Left lung (tissue), 10 donors: ENCODE measurements around the gene GPR135. TPM values are rescaled to one million over a fixed set of nuclear protein-coding genes. Genes with fewer than 3 reads are reported as not detected.

Source experiments
- ATAC-seq: fragments of 200-7000 bp; cut with Tn5 transposase; one replicate; pipeline ENCODE4 v1.9.1; 2020; ENCODE audit warnings: moderate library complexity
- DNase-seq, 4 donors: peaks; one replicate each; pipeline ENCODE4 v3.0.0-alpha.2; 2013 to 2020
- H3K27ac ChIP-seq, 2 donors: fragments of 200-600 bp; sonication (generic) in 1 of 2; one replicate each; pipeline versions ENCODE4 v1.5.0 to v1.8.0; 2020 to 2021
- H3K27me3 ChIP-seq, 2 donors: fragments of 200-600 bp; sonication (generic) in 1 of 2; one replicate each; pipeline versions ENCODE4 v1.5.0 to v1.8.0; 2020 to 2021
- H3K36me3 ChIP-seq, 2 donors: fragments of 200-600 bp; sonication (generic) in 1 of 2; one replicate each; pipeline versions ENCODE4 v1.5.0 to v1.8.0; 2020 to 2021
- H3K4me1 ChIP-seq, 2 donors: fragments of 200-600 bp; one replicate each; pipeline ENCODE4 v1.8.0; 2021
- H3K4me3 ChIP-seq, 2 donors: fragments of 200-600 bp; sonication (generic) in 1 of 2; one replicate each; pipeline versions ENCODE4 v1.5.0 to v1.8.0; 2020 to 2021; ENCODE audit warnings: mild to moderate bottlenecking in 1 of 2
- H3K9me3 ChIP-seq, 2 donors: fragments of 200-600 bp; sonication (generic) in 1 of 2; one replicate each; pipeline versions ENCODE4 v1.5.0 to v1.8.0; 2020 to 2021
- intact Hi-C, 2 donors: fragments of 100-400 bp; cut with DNase I; formaldehyde crosslinking; loops; one replicate each; pipeline versions ENCODE4 v1.11.2 to v1.14.2; 2022
- polyA plus RNA-seq, 6 donors: library from polyadenylated mRNA; unstranded; fragments of 120-200 nt; gene quantifications; one replicate each; pipeline ENCODE4 v1.2.1, GENCODE V29; 2013; ENCODE audit not compliant: insufficient read length in 6 of 6
- total RNA-seq, 2 donors: library from RNA; stranded (reverse); fragmentation: NEBNext Ultra II Directional; extraction: Animal tissue kit (Norgen Biotek cat#: 25700); gene quantifications; one replicate each; pipeline ENCODE4 v1.2.1, GENCODE V29; 2021
- TF ChIP-seq, protein P1 (sequence below), 2 donors: fragments of 200-600 bp; sonication (generic) in 1 of 2; IDR thresholded peaks; one replicate each; pipeline versions ENCODE4 v1.5.0 to v1.8.0; 2021; ENCODE audit warnings: antibody characterized with exemption in 2 of 2
- donor health status: DM: no; HTN: yes; CAD: no.
- donor health status: DM: no; HTN: no; CAD: no.

GPR135 gene
- total and polyA plus RNA-seq, 8 donors: 1.7 to 6.9 (median 5.7) TPM

DNA sequence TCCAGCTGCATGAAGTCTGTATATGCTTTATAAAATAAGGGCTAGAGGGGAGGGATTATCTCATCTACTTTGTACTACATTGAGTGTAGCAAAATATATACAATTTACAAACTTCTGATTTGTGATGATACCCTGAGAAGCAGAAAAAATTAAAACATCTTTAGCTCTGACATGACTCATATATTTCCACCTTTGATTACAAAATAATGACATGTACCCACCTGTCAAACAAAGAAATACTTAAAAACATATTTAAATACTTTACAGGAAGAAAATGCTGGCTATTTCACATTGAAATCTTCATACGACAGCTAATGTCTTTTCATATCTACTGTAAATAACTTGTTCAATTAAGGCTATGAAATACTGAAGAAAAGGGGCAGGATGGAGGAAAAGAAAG is 3.3 kb downstream of the GPR135 start:
- H3K27me3 ChIP-seq: peaks cover 0 to 29% of the 10 kb centered on the region in 2 donors
- H3K27ac ChIP-seq: no peak overlapping the region
- ATAC-seq (no peak), DNase-seq (no peak)
- H3K36me3 ChIP-seq: no peaks in the 10 kb centered on the region
- peaks cover 5 to 19% of the 10 kb centered on the region in 2 donors for H3K4me1 ChIP-seq
- no peak overlapping the region for H3K4me3 ChIP-seq
- TF ChIP-seq, protein P1, sequence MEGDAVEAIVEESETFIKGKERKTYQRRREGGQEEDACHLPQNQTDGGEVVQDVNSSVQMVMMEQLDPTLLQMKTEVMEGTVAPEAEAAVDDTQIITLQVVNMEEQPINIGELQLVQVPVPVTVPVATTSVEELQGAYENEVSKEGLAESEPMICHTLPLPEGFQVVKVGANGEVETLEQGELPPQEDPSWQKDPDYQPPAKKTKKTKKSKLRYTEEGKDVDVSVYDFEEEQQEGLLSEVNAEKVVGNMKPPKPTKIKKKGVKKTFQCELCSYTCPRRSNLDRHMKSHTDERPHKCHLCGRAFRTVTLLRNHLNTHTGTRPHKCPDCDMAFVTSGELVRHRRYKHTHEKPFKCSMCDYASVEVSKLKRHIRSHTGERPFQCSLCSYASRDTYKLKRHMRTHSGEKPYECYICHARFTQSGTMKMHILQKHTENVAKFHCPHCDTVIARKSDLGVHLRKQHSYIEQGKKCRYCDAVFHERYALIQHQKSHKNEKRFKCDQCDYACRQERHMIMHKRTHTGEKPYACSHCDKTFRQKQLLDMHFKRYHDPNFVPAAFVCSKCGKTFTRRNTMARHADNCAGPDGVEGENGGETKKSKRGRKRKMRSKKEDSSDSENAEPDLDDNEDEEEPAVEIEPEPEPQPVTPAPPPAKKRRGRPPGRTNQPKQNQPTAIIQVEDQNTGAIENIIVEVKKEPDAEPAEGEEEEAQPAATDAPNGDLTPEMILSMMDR (IDR thresholded peaks at IDR 0.05): no peak
- intact Hi-C loops: no loop called here
- no peaks in the 10 kb centered on the region for H3K9me3 ChIP-seq

DNA sequence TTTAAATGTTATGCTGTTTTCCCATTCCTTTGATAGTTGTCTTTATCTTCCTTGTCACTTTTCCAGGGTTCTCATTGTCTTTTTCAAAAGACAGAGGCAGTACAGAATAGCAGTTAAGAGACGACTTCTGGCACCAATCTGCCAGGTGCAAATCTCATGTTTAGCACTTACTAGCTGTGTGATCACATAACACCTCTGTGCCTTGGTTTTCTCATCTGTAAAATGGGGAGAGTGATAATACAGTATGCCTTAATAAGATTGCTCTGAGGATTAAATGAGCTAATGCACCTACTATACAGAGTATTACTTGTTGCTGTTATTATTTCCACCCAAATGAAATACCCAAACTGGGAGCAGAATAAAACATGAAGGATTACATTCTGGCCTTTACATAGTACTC is 4.8 kb downstream of the GPR135 start:
- intact Hi-C loops: no loop called here
- DNase-seq (no peak), ATAC-seq (no peak)
- TF ChIP-seq, protein P1 (IDR thresholded peaks at IDR 0.05): no peak
- Histone ChIP-seq H3K27ac (no peak overlapping the region), H3K4me1 (peaks cover 5 to 15% of the 10 kb centered on the region in 2 donors), H3K4me3 (no peak overlapping the region), H3K36me3 (no peaks in the 10 kb centered on the region), H3K27me3 (peaks cover 0 to 23% of the 10 kb centered on the region in 2 donors), H3K9me3 (no peaks in the 10 kb centered on the region)

- Histone ChIP-seq H3K36me3 (no peaks in the 10 kb centered on the region), H3K27me3 (peaks cover 0 to 4% of the 10 kb centered on the region in 2 donors), H3K27ac (no peak overlapping the region), H3K9me3 (no peaks in the 10 kb centered on the region), H3K4me1 (no peaks in the 10 kb centered on the region), H3K4me3 (no peak overlapping the region)
- TF ChIP-seq, protein P1 (IDR thresholded peaks at IDR 0.05): no peak
- intact Hi-C loops: no loop called here
- ATAC-seq (no peak), DNase-seq (no peak)
These were observed 6.7 kb downstream of the GPR135 start for GRCh38 chr14:59458486-59458885.

DNA sequence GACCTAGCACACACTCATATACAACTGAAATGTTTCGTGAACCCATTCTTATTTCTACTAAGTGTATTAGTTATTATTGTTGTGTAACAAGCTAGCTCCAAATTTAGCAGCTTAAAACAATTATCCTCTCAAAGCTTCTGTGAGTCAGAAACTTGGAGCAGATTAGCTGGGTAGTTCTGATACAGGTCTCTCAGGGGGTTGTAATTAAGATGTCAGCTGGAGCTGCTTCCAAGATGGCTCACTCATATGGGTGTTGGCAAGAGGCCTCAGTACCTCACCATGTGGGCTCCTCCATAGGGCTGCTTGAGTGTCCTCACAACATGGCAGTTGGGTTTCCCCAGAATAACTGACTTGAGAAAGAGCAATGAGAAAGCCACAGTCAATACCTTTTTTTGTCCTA is 9.8 kb downstream of the GPR135 start:
- Histone ChIP-seq H3K9me3 (no peaks in the 10 kb centered on the region), H3K4me3 (no peak overlapping the region), H3K36me3 (no peaks in the 10 kb centered on the region), H3K4me1 (no peaks in the 10 kb centered on the region), H3K27ac (peak overlapping the region in 1 of 2 donors; percentile 30), H3K27me3 (no peaks in the 10 kb centered on the region)
- TF ChIP-seq, protein P1 (IDR thresholded peaks at IDR 0.05): no peak
- intact Hi-C loops: no loop called here
- DNase-seq: no peak
- peak; percentile 25 for ATAC-seq

GRCh38 chr14:59454139-59454538 is 11.0 kb downstream of the GPR135 start:
- Histone ChIP-seq H3K9me3 (no peaks in the 10 kb centered on the region), H3K36me3 (no peaks in the 10 kb centered on the region), H3K4me1 (no peaks in the 10 kb centered on the region), H3K4me3 (no peak overlapping the region), H3K27me3 (no peaks in the 10 kb centered on the region), H3K27ac (peak overlapping the region in 1 of 2 donors; percentile 30)
- TF ChIP-seq, protein P1 (IDR thresholded peaks at IDR 0.05): no peak
- intact Hi-C loops: no loop called here
- ATAC-seq (peak; percentile 70), DNase-seq (no peak)
